CD14-positive monocyte (primary cell): ENCODE results near the gene SLC41A1. TPM values are rescaled to one million over a fixed set of nuclear protein-coding genes. Genes with fewer than 3 reads are reported as not detected.

ENCODE experiments used
- DNase-seq, 3 donors: peaks; one replicate each; pipeline ENCODE4 v3.0.0-alpha.2; 2011 to 2022
- H2AFZ ChIP-seq: 2 replicates; pipeline ENCODE4 v1.6.0; 2012; ENCODE audit warnings: mild to moderate bottlenecking, low read depth, low read length, inconsistent platforms; ENCODE audit not compliant: insufficient read depth, poor library complexity, severe bottlenecking
- H3K27ac ChIP-seq, 2 donors: 1 replicate in 1 of 2; 2 replicates in 1 of 2; pipeline ENCODE4 v1.5.1; 2012 to 2013; ENCODE audit warnings: low read length in 2 of 2, control low read depth in 1 of 2, inconsistent platforms in 1 of 2, low read depth in 1 of 2, mild to moderate bottlenecking in 1 of 2
- H3K27me3 ChIP-seq, 2 donors: one replicate each; pipeline versions ENCODE4 v1.6.0 to v1.6.1; 2011 to 2013; ENCODE audit warnings: low read length in 2 of 2; ENCODE audit not compliant: control insufficient read depth in 2 of 2, insufficient read depth in 2 of 2
- H3K36me3 ChIP-seq, 2 donors: replicated peaks in 1 of 2; 1 replicate in 1 of 2; 2 replicates in 1 of 2; pipeline versions ENCODE4 v1.5.1 to v1.6.1; 2012 to 2013; ENCODE audit warnings: low read length in 2 of 2, control low read depth in 1 of 2, inconsistent platforms in 1 of 2, mild to moderate bottlenecking in 1 of 2; ENCODE audit not compliant: insufficient read depth in 2 of 2, control insufficient read depth in 1 of 2
- H3K4me1 ChIP-seq, 2 donors: 1 replicate in 1 of 2; 2 replicates in 1 of 2; pipeline versions ENCODE4 v1.5.1 to v1.6.1; 2012 to 2013; ENCODE audit warnings: low read length in 2 of 2, control low read depth in 1 of 2, inconsistent platforms in 1 of 2, mild to moderate bottlenecking in 1 of 2, moderate library complexity in 1 of 2; ENCODE audit not compliant: insufficient read depth in 2 of 2, control insufficient read depth in 1 of 2
- H3K4me2 ChIP-seq: replicated peaks from 2 replicates; pipeline ENCODE3; 2012; ENCODE audit warnings: low read length, moderate library complexity, mild to moderate bottlenecking; ENCODE audit not compliant: poor library complexity, severe bottlenecking; ENCODE audit errors: extremely low read depth
- H3K4me3 ChIP-seq, 3 experiments: fragments of 200-600 bp in 1 of 3; sonication (generic) in 1 of 3; replicated peaks in 1 of 3; 1 replicate in 2 of 3; 2 replicates in 1 of 3; pipeline ENCODE4 v1.5.1; 2011 to 2013; ENCODE audit warnings: low read length in 3 of 3, mild to moderate bottlenecking in 3 of 3, control low read depth in 2 of 3, low read depth in 2 of 3, inconsistent platforms in 1 of 3, moderate library complexity in 1 of 3
- H3K79me2 ChIP-seq: 2 replicates; pipeline ENCODE4 v1.6.0; 2012; ENCODE audit warnings: mild to moderate bottlenecking, control low read depth, inconsistent platforms, low read length, moderate library complexity; ENCODE audit not compliant: insufficient read depth
- H3K9ac ChIP-seq: 2 replicates; pipeline ENCODE4 v1.6.0; 2017; ENCODE audit warnings: low read length, mild to moderate bottlenecking; ENCODE audit not compliant: insufficient read depth, poor library complexity, severe bottlenecking
- H3K9me3 ChIP-seq, 2 donors: replicated peaks in 1 of 2; 1 replicate in 1 of 2; 2 replicates in 1 of 2; pipeline versions ENCODE4 v1.5.1 to v1.6.1; 2012 to 2013; ENCODE audit warnings: low read length in 2 of 2, control low read depth in 1 of 2; ENCODE audit not compliant: control insufficient read depth in 1 of 2, insufficient read depth in 1 of 2
- H4K20me1 ChIP-seq: 2 replicates; pipeline ENCODE4 v1.6.0; 2012; ENCODE audit warnings: mild to moderate bottlenecking, low read length, control low read depth, moderate library complexity; ENCODE audit not compliant: insufficient read depth
- H3K27ac Mint-ChIP-seq, 7 donors: one replicate each; pipeline ENCODE4 v1.8.0; 2020; ENCODE audit warnings: mild to moderate bottlenecking in 7 of 7, mixed read lengths in 7 of 7, moderate library complexity in 6 of 7, inconsistent platforms in 2 of 7
- H3K27me3 Mint-ChIP-seq, 3 donors: one replicate each; pipeline ENCODE4 v1.8.0; 2021 to 2022; ENCODE audit warnings: low read depth in 3 of 3, mild to moderate bottlenecking in 3 of 3, mixed read lengths in 3 of 3, moderate library complexity in 3 of 3, inconsistent platforms in 1 of 3
- H3K36me3 Mint-ChIP-seq, 2 donors: one replicate each; pipeline ENCODE4 v1.8.0; 2020; ENCODE audit warnings: mixed read lengths in 2 of 2, inconsistent platforms in 1 of 2, mild to moderate bottlenecking in 1 of 2
- H3K4me1 Mint-ChIP-seq: one replicate; pipeline ENCODE4 v1.8.0; 2020; ENCODE audit warnings: mild to moderate bottlenecking, mixed read lengths
- H3K4me3 Mint-ChIP-seq, 2 donors: one replicate each; pipeline ENCODE4 v1.8.0; 2020; ENCODE audit warnings: mild to moderate bottlenecking in 2 of 2, mixed read lengths in 2 of 2, moderate library complexity in 1 of 2
- H3K9me3 Mint-ChIP-seq, 7 donors: one replicate each; pipeline ENCODE4 v1.8.0; 2020 to 2022; ENCODE audit warnings: mixed read lengths in 7 of 7, mild to moderate bottlenecking in 6 of 7, moderate library complexity in 6 of 7, inconsistent platforms in 2 of 7
- WGBS: methylation state at CpG from one replicate; pipeline ENCODE4 v1.1.5; 2013; ENCODE audit warnings: missing lambda C conversion rate; ENCODE audit not compliant: insufficient coverage; 5-methylcytosine and 5-hydroxymethylcytosine counted together
- intact Hi-C, 2 donors: fragments of 100-400 bp; cut with micrococcal nuclease; formaldehyde crosslinking; loops; one replicate each; pipeline versions ENCODE4 v1.15.0 to v1.15.1; 2023
- polyA plus RNA-seq, 3 donors: library from polyadenylated mRNA; depleted of rRNA in 1 of 3; unstranded in 2 of 3; stranded (reverse) in 1 of 3; fragments of 300-500 nt in 2 of 3; fragments of >200 nt in 1 of 3; fragmentation: Illumina TruSeq in 2 of 3; gene quantifications; 1 replicate in 2 of 3; 2 replicates in 1 of 3; pipeline ENCODE4 v1.2.3, GENCODE V29; 2012 to 2021
- TF ChIP-seq, protein P1 (sequence below): fragments of 200-600 bp; IDR thresholded peaks from one replicate; pipeline ENCODE4 v1.8.0; 2022; ENCODE audit warnings: antibody characterized with exemption, mild to moderate bottlenecking

Gene SLC41A1
- polyA plus RNA-seq, 3 donors = 0.54 to 2.3 (median 1.1) TPM

DNA sequence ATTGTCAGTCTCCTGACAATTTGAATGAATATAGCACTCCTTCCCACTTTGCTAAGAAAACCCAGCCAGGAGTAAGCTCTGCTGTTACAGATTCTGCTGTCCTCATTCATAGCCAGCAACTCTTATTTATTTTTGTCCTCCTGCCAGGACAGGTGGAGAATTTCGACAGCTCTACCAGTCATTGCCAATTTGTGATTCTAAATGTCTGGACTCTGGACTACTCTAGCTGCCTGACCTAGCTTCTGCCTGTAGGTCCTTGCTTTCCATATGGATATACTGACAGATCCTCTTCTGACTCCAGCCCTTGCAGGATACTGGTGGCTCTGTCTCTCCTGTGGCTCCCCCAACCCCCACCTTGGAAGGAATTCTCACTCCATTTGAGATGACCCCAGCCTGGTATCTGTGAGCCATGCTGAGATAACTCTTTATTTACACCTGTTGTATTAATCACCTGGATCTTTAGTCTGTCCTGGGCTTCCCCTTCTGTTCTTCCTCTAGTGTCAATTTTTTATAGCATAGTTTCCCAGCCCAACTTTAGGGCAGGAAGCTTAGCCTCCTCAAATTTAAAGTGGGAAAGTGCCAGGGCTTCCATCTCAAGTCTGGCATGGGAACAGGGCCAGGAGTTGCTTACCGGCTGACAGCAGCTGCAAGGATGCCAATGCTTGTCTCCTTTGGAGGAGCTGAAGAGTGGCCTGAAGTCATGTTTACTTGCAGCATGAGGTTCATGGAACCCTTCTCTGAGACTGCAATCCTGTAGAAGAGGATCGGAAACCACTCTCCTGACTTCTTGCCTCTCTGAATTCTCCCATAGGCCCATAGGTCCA is 30.2 kb upstream of the SLC41A1 start:
- Mint-ChIP-seq H3K27me3 (peaks cover 0 to 2% (median under 1%) of the 10 kb centered on the region in 3 donors), H3K27ac (no peak overlapping the region), H3K4me3 (no peak overlapping the region), H3K36me3 (no peaks in the 10 kb centered on the region), H3K9me3 (no peaks in the 10 kb centered on the region), H3K4me1 (no peaks in the 10 kb centered on the region)
- Histone ChIP-seq H3K9ac (no peak overlapping the region), H3K9me3 (no peaks in the 10 kb centered on the region), H3K36me3 (no peaks in the 10 kb centered on the region), H3K4me2 (no peak overlapping the region), H2AFZ (no peak overlapping the region), H3K79me2 (no peaks in the 10 kb centered on the region), H3K27me3 (no peaks in the 10 kb centered on the region), H3K4me1 (no peaks in the 10 kb centered on the region), H4K20me1 (no peaks in the 10 kb centered on the region), H3K4me3 (no peak overlapping the region), H3K27ac (no peak overlapping the region)
- intact Hi-C loops = no loop called here
- TF ChIP-seq, protein P1, sequence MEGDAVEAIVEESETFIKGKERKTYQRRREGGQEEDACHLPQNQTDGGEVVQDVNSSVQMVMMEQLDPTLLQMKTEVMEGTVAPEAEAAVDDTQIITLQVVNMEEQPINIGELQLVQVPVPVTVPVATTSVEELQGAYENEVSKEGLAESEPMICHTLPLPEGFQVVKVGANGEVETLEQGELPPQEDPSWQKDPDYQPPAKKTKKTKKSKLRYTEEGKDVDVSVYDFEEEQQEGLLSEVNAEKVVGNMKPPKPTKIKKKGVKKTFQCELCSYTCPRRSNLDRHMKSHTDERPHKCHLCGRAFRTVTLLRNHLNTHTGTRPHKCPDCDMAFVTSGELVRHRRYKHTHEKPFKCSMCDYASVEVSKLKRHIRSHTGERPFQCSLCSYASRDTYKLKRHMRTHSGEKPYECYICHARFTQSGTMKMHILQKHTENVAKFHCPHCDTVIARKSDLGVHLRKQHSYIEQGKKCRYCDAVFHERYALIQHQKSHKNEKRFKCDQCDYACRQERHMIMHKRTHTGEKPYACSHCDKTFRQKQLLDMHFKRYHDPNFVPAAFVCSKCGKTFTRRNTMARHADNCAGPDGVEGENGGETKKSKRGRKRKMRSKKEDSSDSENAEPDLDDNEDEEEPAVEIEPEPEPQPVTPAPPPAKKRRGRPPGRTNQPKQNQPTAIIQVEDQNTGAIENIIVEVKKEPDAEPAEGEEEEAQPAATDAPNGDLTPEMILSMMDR = no peak
- no peak for DNase-seq
- WGBS = 95% methylated on average over 2 of the region's 3 CpGs

DNA sequence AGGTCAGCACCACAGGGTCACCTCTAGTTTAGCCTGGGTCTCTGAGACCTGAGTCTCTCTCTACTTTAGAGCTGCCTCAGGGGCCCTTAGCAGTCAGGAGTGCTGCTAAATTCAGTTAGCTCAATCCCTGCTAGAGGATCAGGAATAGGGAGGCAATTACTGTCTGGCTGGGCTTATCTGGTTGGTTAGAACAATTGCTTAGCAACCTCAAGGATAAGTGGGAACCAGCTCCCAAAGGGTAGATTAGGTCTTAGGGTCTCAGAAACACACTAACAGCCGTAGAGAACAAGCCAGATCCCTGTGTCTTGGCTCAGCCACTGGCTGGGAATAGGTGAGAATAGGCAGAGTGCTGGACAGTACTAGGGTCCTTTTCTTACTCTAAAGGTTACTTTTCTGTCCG is 29.2 kb upstream of the SLC41A1 start:
- Mint-ChIP-seq H3K27ac (no peak overlapping the region), H3K27me3 (peaks cover 3 to 4% (median 3%) of the 10 kb centered on the region in 3 donors), H3K36me3 (peaks cover 0 to 1% of the 10 kb centered on the region in 2 donors), H3K4me3 (no peak overlapping the region), H3K4me1 (no peaks in the 10 kb centered on the region), H3K9me3 (no peaks in the 10 kb centered on the region)
- no peak overlapping the region for H2AFZ ChIP-seq
- no peaks in the 10 kb centered on the region for H4K20me1 ChIP-seq
- no peaks in the 10 kb centered on the region for H3K79me2 ChIP-seq
- TF ChIP-seq, protein P1 = no peak
- no peak for DNase-seq
- WGBS = 80% methylated on average over 1 of the region's 2 CpGs
- intact Hi-C loops = no loop called here
- H3K27ac ChIP-seq = no peak overlapping the region
- no peaks in the 10 kb centered on the region for H3K9me3 ChIP-seq
- H3K4me2 ChIP-seq = no peak overlapping the region
- H3K36me3 ChIP-seq = no peaks in the 10 kb centered on the region
- no peaks in the 10 kb centered on the region for H3K4me1 ChIP-seq
- H3K9ac ChIP-seq = no peak overlapping the region
- H3K4me3 ChIP-seq = no peak overlapping the region
- no peaks in the 10 kb centered on the region for H3K27me3 ChIP-seq
